Measurements from ENCODE around the gene ST7L. TPM values are rescaled to one million over a fixed set of nuclear protein-coding genes. Genes with fewer than 3 reads are reported as not detected.

Gene ST7L
- total RNA-seq, 2 donors from 2014 or later = 20.3 to 32.2 TPM

GRCh38 chr1:112565800-112566199 is 53.1 kb downstream of the ST7L start:
- no peak for TF ChIP-seq CTCF (IDR thresholded peaks at IDR 0.05)

GRCh38 chr1:112564081-112564480 is 54.9 kb downstream of the ST7L start:
- ATAC-seq (ENCODE audit: insufficient number of reproducible peaks, low FRiP score, low read depth) = no peak
- no peak overlapping the region for H3K4me3 ChIP-seq
- no peaks in the 10 kb centered on the region for H3K9me3 ChIP-seq
- no peaks in the 10 kb centered on the region for H3K4me1 ChIP-seq (ENCODE audit: control insufficient read depth in 1 of 2, low read depth in 2 of 2)
- H3K36me3 ChIP-seq = no peaks in the 10 kb centered on the region
- DNase-seq (ENCODE audit: low spot score) = no peak
- H3K27ac ChIP-seq = no peak overlapping the region
- no peak for TF ChIP-seq CTCF (IDR thresholded peaks at IDR 0.05)
- H3K27me3 ChIP-seq (replicated peaks; ENCODE audit: insufficient read depth) = no peaks in the 10 kb centered on the region

More at GRCh38 chr1:112565800-112566199, 53.1 kb downstream of the ST7L start:
- DNase-seq (ENCODE audit: low spot score) = no peak
- Histone ChIP-seq H3K4me1 (ENCODE audit: control insufficient read depth in 1 of 2, low read depth in 2 of 2) (no peaks in the 10 kb centered on the region), H3K9me3 (no peaks in the 10 kb centered on the region), H3K36me3 (no peaks in the 10 kb centered on the region), H3K27me3 (replicated peaks; ENCODE audit: insufficient read depth) (no peaks in the 10 kb centered on the region), H3K27ac (no peak overlapping the region), H3K4me3 (no peak overlapping the region)
- no peak for ATAC-seq (ENCODE audit: insufficient number of reproducible peaks, low FRiP score, low read depth)

- H3K27ac ChIP-seq = no peak overlapping the region
- no peak overlapping the region for H3K4me3 ChIP-seq
- no peaks in the 10 kb centered on the region for H3K4me1 ChIP-seq (ENCODE audit: control insufficient read depth in 1 of 2, low read depth in 2 of 2)
- no peaks in the 10 kb centered on the region for H3K27me3 ChIP-seq (replicated peaks; ENCODE audit: insufficient read depth)
- no peaks in the 10 kb centered on the region for H3K36me3 ChIP-seq
- H3K9me3 ChIP-seq = no peaks in the 10 kb centered on the region
- no peak for ATAC-seq (ENCODE audit: insufficient number of reproducible peaks, low FRiP score, low read depth)
- TF ChIP-seq CTCF (IDR thresholded peaks at IDR 0.05) = no peak
- no peak for DNase-seq (ENCODE audit: low spot score)
These were observed 55.6 kb downstream of the ST7L start for GRCh38 chr1:112563341-112563740.

- ATAC-seq (ENCODE audit: insufficient number of reproducible peaks, low FRiP score, low read depth) (no peak), DNase-seq (ENCODE audit: low spot score) (no peak)
- no peak for TF ChIP-seq CTCF (IDR thresholded peaks at IDR 0.05)
- H3K4me3 ChIP-seq = no peak overlapping the region
- H3K4me1 ChIP-seq (ENCODE audit: control insufficient read depth in 1 of 2, low read depth in 2 of 2) = no peaks in the 10 kb centered on the region
- no peaks in the 10 kb centered on the region for H3K36me3 ChIP-seq
- no peaks in the 10 kb centered on the region for H3K9me3 ChIP-seq
- H3K27ac ChIP-seq = no peak overlapping the region
- no peaks in the 10 kb centered on the region for H3K27me3 ChIP-seq (replicated peaks; ENCODE audit: insufficient read depth)
These were observed 60.3 kb downstream of the ST7L start for GRCh38 chr1:112558634-112559033.

- no peak overlapping the region for H3K27ac ChIP-seq
- ATAC-seq (ENCODE audit: insufficient number of reproducible peaks, low FRiP score, low read depth) = no peak
These were observed 61.6 kb downstream of the ST7L start for GRCh38 chr1:112557385-112557784.

More at GRCh38 chr1:112557385-112557784, 61.6 kb downstream of the ST7L start:
- H3K27me3 ChIP-seq (replicated peaks; ENCODE audit: insufficient read depth) = no peaks in the 10 kb centered on the region
- H3K4me1 ChIP-seq (ENCODE audit: control insufficient read depth in 1 of 2, low read depth in 2 of 2) = no peaks in the 10 kb centered on the region
- H3K9me3 ChIP-seq = no peaks in the 10 kb centered on the region
- H3K4me3 ChIP-seq = no peak overlapping the region
- DNase-seq (ENCODE audit: low spot score) = no peak
- no peak for TF ChIP-seq CTCF (IDR thresholded peaks at IDR 0.05)
- H3K36me3 ChIP-seq = no peaks in the 10 kb centered on the region

Data from thoracic aorta (tissue), 2 donors.